AG09319 (cell line): Measurements from ENCODE around the gene SCFD1.
"Not testable (repeated sequence)": the region's sequence is repeated elsewhere in the genome, so short reads cannot be mapped to it uniquely, and the experiment has no call there.

ENCODE experiments used
- DNase-seq: peaks from one replicate; pipeline ENCODE4 v3.0.0-alpha.2; 2010; ENCODE audit warnings: low read depth; ENCODE audit errors: extremely low read depth
- TF ChIP-seq, protein P1 (sequence below): IDR thresholded peaks from 2 replicates; pipeline ENCODE4 v1.5.1; 2011; ENCODE audit warnings: low read depth, mild to moderate bottlenecking, inconsistent platforms, low read length, moderate library complexity

The SCFD1 gene

DNA sequence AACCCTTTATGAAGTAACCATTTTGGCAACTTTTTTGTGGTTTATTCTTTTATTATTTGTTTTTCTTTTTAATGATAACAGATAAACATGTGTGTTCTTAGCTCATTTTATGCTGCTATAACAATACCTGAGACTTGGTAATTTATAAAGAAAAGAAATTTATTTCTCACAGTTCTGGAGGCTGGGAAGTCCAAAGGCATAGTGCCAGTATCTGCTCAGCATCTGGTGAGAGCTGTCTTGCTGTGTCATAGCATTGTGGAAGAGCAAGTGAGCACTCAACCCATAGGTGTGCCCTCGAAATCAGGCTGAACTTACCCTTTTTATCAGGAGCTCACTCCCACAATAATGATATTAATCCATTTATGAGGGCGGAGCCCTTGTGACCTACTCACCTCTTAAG, 8.0 kb upstream of the SCFD1 start:
- TF ChIP-seq, protein P1, sequence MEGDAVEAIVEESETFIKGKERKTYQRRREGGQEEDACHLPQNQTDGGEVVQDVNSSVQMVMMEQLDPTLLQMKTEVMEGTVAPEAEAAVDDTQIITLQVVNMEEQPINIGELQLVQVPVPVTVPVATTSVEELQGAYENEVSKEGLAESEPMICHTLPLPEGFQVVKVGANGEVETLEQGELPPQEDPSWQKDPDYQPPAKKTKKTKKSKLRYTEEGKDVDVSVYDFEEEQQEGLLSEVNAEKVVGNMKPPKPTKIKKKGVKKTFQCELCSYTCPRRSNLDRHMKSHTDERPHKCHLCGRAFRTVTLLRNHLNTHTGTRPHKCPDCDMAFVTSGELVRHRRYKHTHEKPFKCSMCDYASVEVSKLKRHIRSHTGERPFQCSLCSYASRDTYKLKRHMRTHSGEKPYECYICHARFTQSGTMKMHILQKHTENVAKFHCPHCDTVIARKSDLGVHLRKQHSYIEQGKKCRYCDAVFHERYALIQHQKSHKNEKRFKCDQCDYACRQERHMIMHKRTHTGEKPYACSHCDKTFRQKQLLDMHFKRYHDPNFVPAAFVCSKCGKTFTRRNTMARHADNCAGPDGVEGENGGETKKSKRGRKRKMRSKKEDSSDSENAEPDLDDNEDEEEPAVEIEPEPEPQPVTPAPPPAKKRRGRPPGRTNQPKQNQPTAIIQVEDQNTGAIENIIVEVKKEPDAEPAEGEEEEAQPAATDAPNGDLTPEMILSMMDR = no peak
- no peak for DNase-seq

DNA sequence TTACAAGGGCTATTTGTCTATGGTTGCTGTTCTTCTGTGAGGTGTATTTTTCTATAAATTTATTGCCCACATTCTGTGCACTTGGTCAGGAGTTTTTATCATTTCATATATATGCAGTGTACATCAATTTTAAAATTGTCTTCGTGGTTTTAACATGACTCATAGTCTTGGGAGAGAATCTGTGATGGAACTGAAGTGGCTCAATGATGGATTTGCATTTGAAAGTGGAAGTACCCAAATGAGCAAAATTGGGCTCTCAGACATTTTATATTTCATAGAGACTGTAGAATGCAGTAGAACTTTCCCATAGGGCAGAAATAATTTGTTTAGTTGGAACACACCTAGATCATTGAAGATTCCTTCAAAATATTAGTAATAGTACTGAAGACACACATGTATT, 1.9 kb upstream of the SCFD1 start:
- DNase-seq = no peak
- TF ChIP-seq, protein P1 = no peak

DNA sequence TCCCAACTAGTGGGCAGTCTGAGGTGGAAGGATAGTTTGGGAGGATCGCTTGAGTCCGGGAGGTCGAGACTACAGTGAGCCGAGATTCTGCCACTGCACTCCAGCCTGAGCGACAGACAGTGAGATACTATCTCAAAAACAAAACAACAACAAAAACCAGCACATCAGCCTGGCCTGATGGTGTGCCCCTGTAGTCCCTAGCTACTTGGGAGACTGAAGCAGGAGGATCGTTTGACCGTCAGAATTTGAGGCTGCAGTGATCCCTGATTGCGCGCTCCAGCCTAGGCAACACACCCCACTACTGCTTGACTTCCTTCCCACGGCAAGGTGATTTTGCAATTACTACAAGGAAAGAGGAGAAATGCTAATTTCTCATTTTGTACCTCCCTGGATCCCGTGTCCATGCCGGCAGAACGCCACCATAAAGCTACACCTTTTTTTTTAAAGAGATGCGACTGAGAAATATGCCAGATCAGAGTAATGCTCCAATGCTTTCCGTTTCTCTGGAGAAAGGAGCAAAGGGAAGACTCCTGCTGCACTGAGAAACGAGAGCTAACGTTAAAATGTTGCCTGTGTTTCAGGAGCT, 672 bp upstream of the SCFD1 start:
- DNase-seq = no peak
- TF ChIP-seq, protein P1 = no peak

DNA sequence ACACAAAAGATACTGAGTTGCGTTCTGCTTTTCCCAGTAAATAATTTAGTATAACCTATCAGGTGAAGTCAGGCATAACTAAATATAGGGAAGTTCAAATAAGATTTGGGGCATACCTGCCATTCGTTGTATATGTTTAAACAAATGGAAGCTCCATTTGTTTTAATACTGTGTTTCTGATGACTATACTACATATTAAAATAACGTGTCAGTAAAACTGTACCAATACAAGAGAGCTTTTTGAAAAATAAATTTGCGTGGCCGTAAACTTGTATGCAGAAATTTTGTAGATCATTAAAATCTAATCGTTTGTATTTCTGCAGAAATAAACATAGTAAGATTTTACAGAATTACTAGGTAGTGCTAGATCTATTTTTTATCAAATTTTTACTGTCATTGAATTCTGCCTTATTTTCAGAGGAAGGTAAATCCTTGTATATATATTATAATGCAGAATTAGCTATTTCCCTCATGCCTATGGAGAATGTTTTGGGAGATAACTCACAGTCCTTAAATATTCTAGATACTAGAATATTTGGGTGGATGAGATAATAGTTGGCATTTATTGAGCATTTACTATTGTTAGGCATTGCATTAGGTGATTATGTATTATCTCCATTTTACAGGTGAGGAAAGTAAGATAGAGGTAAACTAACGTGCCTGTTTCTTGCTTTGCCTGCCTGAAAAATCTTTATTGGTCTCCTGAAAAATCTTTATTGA, 1.5 kb downstream of the SCFD1 start:
- TF ChIP-seq, protein P1 = no peak

DNA sequence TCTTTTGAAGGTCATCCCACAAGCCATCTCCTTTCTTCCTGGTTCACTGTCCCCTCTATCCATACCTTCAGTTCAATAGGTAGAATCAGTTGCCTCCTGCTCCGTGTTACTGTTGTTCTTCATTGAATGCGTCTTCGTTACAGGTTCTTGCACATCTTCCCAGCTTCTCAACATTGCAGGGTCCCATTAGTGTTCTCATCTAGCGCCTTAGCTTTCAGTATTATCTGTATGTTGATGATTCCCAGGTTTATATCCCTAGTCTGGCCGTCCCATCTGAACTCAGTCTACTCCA, 2.0 kb downstream of the SCFD1 start:
- TF ChIP-seq, protein P1 = no peak
- no peak for DNase-seq

More for the DNA sequence above, 1.5 kb downstream of the SCFD1 start:
- no peak for DNase-seq

DNA sequence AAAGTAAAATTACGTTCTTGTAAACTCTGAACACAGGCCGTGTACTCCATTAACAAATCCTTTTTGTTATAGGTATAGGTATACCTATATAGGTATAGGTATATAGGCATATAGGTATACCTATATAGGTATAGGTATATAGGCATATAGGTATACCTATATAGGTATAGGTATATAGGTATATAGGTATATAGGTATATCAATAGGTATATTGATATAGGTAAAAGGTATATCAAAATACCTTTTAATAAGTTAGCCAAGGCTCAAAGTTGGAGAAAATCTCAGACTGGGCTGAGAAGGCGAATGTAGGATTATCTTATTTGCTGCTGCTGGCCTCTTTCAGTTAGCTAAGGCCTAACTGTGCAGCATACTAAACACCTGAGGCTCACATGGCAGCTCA, 3.4 kb downstream of the SCFD1 start:
- DNase-seq = no peak

DNA sequence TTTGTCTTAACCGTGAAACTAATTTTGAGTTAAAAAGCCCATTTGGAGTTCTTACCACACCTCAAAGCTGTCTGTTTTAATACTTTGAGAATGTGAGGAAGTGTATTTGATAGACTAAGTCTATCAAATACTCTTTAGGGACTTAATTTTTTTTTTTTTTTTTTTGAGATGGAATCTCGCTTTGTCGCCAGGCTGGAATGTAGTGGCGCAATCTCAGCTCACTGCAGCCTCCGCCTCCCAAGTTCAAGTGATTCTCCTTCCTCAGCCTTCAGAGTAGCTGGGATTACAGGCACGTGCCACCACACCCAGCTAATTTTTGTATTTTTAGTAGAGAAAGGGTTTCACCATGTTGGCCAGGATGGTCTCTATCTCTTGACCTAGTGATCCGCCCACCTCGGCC, 7.3 kb downstream of the SCFD1 start:
- DNase-seq = not testable (repeated sequence)

More for the DNA sequence above, 3.4 kb downstream of the SCFD1 start:
- TF ChIP-seq, protein P1 = no peak

DNA sequence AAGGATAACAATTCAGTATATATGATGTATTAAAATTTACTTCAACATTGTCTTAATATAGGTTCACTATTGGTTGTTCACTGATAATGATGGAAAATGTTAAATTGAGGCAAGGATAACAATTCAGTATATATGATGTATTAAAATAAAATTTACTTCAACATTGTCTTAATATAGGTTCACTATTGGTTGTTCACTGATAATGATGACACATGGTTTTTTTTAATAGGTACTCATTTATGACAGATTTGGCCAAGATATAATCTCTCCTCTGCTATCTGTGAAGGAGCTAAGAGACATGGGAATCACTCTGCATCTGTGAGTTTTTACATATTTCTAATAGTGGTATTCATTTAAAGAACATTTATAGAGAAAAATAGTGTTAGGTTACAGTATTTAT, 8.1 kb downstream of the SCFD1 start:
- DNase-seq = no peak
- TF ChIP-seq, protein P1 = no peak
